ENCODE results near the gene CCDC186.

Gene CCDC186

DNA sequence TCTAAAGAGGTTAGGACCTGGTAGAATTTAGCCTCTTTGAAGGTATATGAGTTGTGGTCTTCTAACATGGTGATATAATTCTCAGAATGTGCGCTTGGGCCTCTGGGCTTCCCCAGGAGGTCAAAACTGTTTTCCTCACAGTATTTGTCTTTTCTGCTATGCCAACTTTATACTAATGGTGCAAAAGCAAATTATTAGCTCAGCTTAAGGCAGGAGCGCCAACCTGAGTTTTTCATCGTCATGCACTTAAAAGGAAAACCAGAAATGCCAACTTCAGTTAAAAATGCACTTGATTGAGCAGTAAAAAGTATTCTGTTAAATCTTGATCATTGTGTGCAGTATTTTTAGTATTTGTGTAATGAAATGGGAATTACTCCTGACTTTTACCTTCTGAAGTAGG is 14.9 kb upstream of the CCDC186 start:
- Histone ChIP-seq H3K4me3 (ENCODE audit: low read length) (no peak overlapping the region), H3K27me3 (ENCODE audit: control insufficient read depth, insufficient read depth, low read length) (no peaks in the 10 kb centered on the region)

DNA sequence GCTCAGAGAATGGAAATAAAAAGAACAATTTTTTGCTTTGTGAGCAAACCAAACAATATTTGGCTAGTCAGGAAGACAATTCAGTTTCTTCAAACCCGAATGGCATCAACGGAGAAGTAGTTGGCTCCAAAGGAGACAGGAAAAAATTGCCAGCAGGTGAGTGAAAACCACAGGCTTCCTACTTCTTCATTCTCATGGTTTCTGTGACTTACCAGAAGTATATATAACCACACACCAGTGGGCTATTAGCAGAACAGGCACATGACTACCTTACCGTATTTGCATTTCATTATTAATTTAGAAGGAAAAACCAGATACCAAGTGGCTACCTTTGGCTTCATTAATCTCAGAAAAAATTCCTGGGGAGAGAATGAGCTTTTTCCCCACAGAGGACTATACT is 14.0 kb upstream of the CCDC186 start:
- Histone ChIP-seq H3K9ac (ENCODE audit: low read length) (no peak overlapping the region), H3K4me1 (ENCODE audit: control insufficient read depth, insufficient read depth, low read length) (no peaks in the 10 kb centered on the region), H3K27me3 (ENCODE audit: control insufficient read depth, insufficient read depth, low read length) (no peaks in the 10 kb centered on the region), H3K36me3 (ENCODE audit: control insufficient read depth, insufficient read depth, low read length) (no peaks in the 10 kb centered on the region), H3K4me3 (ENCODE audit: low read length) (no peak overlapping the region), H3K9me3 (ENCODE audit: control insufficient read depth, low read length) (no peaks in the 10 kb centered on the region)

More for the DNA sequence above, 14.9 kb upstream of the CCDC186 start:
- H3K4me1 ChIP-seq (ENCODE audit: control insufficient read depth, insufficient read depth, low read length) = no peaks in the 10 kb centered on the region
- H3K9ac ChIP-seq (ENCODE audit: low read length) = no peak overlapping the region
- H3K9me3 ChIP-seq (ENCODE audit: control insufficient read depth, low read length) = no peaks in the 10 kb centered on the region
- no peaks in the 10 kb centered on the region for H3K36me3 ChIP-seq (ENCODE audit: control insufficient read depth, insufficient read depth, low read length)

DNA sequence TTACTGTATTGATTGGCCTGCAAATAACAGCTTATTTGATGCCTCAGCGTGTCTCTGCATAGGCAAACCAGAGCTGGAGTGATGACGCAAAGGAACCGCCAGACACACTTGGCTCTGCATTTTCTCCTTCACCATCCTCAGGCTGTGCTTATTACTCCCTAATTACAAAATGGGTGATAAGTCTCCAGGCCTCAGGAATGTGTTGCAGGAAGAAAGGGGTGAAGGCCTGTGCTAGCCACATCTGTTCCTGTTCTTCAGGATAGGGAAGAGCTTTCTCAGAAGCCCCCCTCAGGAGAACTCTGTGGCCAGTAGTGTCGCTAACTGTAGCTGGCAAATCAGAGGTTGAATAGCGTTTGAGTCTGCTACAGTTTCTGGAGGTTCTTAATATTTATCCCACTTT is 10.3 kb upstream of the CCDC186 start:
- H3K4me3 ChIP-seq (ENCODE audit: low read length) = no peak overlapping the region
- no peaks in the 10 kb centered on the region for H3K9me3 ChIP-seq (ENCODE audit: control insufficient read depth, low read length)
- H3K9ac ChIP-seq (ENCODE audit: low read length) = no peak overlapping the region
- H3K4me1 ChIP-seq (ENCODE audit: control insufficient read depth, insufficient read depth, low read length) = peaks cover 7% of the 10 kb centered on the region
- H3K36me3 ChIP-seq (ENCODE audit: control insufficient read depth, insufficient read depth, low read length) = no peaks in the 10 kb centered on the region
- no peaks in the 10 kb centered on the region for H3K27me3 ChIP-seq (ENCODE audit: control insufficient read depth, insufficient read depth, low read length)

DNA sequence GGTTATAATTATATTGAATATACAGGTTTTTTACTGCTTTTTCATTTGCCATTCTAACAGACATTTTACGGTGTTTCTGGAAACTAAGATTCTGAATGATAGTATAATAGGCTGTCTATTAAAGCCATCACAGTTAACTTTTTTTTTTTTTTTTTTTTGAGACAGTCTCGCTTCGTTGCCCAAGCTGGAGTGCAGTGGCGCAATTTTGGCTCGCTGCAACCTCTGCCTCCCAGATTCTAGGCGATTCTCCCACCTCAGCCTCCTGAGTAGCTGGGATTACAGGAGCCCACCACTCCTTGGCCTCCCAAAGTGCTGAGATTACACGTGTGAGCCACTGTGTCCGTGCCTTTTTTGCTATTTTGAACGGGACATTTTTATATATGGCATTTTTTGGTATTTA is 9.6 kb upstream of the CCDC186 start:
- H3K9me3 ChIP-seq (ENCODE audit: control insufficient read depth, low read length) = no peaks in the 10 kb centered on the region
- H3K27me3 ChIP-seq (ENCODE audit: control insufficient read depth, insufficient read depth, low read length) = no peaks in the 10 kb centered on the region
- H3K36me3 ChIP-seq (ENCODE audit: control insufficient read depth, insufficient read depth, low read length) = no peaks in the 10 kb centered on the region
- no peak overlapping the region for H3K4me3 ChIP-seq (ENCODE audit: low read length)
- no peak overlapping the region for H3K9ac ChIP-seq (ENCODE audit: low read length)
- peaks cover 7% of the 10 kb centered on the region for H3K4me1 ChIP-seq (ENCODE audit: control insufficient read depth, insufficient read depth, low read length)

DNA sequence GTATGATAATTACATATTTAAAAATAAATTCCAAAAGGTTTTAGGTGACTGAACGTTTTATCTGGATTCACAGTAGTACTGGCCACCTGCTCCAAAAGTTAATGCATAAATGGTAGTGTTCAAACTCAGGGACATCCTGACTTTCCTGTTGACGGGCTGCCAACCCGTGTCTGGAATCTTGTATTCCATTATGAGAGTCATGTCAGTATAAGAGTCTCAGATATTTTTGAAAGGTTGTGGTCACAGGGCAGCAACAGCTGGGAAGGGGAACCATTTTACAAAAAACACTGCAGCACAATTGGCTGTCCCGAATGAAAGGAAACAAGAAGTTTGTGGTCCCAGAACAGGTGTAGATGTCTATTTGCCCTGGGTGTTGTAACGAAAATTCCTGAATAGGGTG is 8.0 kb upstream of the CCDC186 start:
- Histone ChIP-seq H3K36me3 (ENCODE audit: control insufficient read depth, insufficient read depth, low read length) (no peaks in the 10 kb centered on the region), H3K9me3 (ENCODE audit: control insufficient read depth, low read length) (no peaks in the 10 kb centered on the region), H3K9ac (ENCODE audit: low read length) (no peak overlapping the region), H3K4me3 (ENCODE audit: low read length) (no peak overlapping the region), H3K4me1 (ENCODE audit: control insufficient read depth, insufficient read depth, low read length) (peaks cover 7% of the 10 kb centered on the region), H3K27me3 (ENCODE audit: control insufficient read depth, insufficient read depth, low read length) (no peaks in the 10 kb centered on the region)

DNA sequence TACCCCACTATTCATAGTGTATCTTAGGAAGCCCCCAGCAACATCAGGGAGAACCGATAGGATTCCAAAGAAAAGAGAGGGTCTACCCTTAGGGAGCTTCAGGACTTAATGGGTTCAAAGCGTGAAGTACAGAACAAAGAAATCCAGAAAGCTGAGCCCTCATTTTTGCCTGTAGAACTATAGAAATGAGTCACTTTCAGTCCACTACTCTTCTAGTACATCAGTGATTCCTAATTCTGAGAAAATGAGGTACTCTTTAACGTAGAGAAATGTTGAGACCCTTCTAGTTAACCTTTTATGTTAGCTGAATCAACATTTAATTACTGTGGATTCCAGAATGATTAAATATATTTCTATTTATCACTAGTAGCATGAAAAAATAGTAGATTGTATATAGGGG is 6.9 kb upstream of the CCDC186 start:
- H3K9ac ChIP-seq (ENCODE audit: low read length) = no peak overlapping the region
- H3K9me3 ChIP-seq (ENCODE audit: control insufficient read depth, low read length) = no peaks in the 10 kb centered on the region
- H3K36me3 ChIP-seq (ENCODE audit: control insufficient read depth, insufficient read depth, low read length) = no peaks in the 10 kb centered on the region
- no peaks in the 10 kb centered on the region for H3K27me3 ChIP-seq (ENCODE audit: control insufficient read depth, insufficient read depth, low read length)
- peaks cover 7% of the 10 kb centered on the region for H3K4me1 ChIP-seq (ENCODE audit: control insufficient read depth, insufficient read depth, low read length)
- no peak overlapping the region for H3K4me3 ChIP-seq (ENCODE audit: low read length)

DNA sequence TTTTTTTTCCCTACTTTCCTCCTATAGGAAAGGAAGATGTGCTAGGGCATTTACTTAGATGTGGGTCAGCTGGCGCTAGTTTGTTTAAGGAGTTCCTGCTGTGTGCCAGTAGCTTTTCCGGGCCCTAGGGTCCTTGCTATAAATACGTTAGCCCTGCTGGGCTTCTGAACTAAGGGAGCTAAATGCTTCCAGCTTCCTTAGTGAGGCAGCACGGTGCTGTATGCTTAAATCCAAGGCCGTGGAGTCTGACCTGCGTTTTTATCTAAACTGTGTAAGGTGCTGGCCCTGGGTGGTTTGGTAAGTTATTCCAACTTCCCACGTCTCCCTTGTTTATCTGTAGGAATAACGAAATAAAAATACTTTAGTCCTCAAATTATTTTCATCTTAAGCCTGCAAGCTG is 5.7 kb upstream of the CCDC186 start:
- Histone ChIP-seq H3K36me3 (ENCODE audit: control insufficient read depth, insufficient read depth, low read length) (no peaks in the 10 kb centered on the region), H3K4me1 (ENCODE audit: control insufficient read depth, insufficient read depth, low read length) (peaks cover 7% of the 10 kb centered on the region), H3K9me3 (ENCODE audit: control insufficient read depth, low read length) (no peaks in the 10 kb centered on the region), H3K9ac (ENCODE audit: low read length) (no peak overlapping the region), H3K4me3 (ENCODE audit: low read length) (no peak overlapping the region), H3K27me3 (ENCODE audit: control insufficient read depth, insufficient read depth, low read length) (no peaks in the 10 kb centered on the region)

DNA sequence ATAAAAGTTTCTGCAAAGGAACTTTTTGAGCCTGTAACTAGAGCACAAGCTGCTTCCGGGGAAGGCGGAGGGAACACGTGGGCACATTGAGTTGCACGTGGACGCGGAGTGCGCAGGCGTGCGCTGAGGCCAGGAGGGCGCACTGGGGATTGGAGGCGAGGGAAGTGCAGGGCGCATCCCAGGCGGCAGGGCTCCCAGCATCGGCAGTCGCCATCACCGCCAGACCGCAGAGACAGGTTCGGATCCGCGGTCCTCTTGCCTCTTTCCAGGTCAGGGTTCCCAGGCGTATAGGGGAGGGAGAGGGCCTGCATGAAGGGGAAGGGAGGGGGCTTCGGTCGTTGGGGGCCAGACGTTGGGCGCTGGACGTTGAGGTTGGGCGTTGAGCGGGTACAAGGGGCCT is 5.1 kb upstream of the CCDC186 start, which contains the start of gene TDRD1:
Gene TDRD1 (plus strand): TSS at position 206 of the 400 bp plus-strand sequence. CDS start 8,479 bp downstream, outside the sequence.
- no peaks in the 10 kb centered on the region for H3K27me3 ChIP-seq (ENCODE audit: control insufficient read depth, insufficient read depth, low read length)
- H3K4me1 ChIP-seq (ENCODE audit: control insufficient read depth, insufficient read depth, low read length) = peaks cover 7% of the 10 kb centered on the region
- no peak within 1 kb of the TSS for H3K4me3 ChIP-seq (ENCODE audit: low read length)
- H3K9me3 ChIP-seq (ENCODE audit: control insufficient read depth, low read length) = no peaks in the 10 kb centered on the region
- H3K9ac ChIP-seq (ENCODE audit: low read length) = no peak within 1 kb of the TSS
- H3K36me3 ChIP-seq (ENCODE audit: control insufficient read depth, insufficient read depth, low read length) = no peaks in the 10 kb centered on the region

DNA sequence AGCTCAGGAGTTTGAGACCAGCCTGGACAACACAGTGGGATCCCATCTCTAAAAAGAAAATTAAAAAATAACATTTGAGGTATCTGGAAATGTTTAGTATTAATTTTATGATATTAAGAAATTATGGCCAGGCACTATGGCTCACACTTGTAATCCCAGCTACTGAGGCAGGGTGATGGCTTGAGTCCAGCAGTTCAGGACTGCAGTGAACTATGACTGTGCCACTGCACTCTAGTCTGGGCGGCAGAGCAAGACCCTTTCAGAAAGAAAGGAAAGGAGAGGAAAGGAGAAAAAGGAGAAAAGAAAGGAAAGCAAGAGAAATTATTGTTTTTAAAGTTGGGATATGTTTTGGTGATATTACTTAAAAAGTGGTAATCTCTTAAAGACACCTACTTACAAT is 2.5 kb upstream of the CCDC186 start:
- no peaks in the 10 kb centered on the region for H3K27me3 ChIP-seq (ENCODE audit: control insufficient read depth, insufficient read depth, low read length)
- H3K9ac ChIP-seq (ENCODE audit: low read length) = no peak overlapping the region
- H3K4me3 ChIP-seq (ENCODE audit: low read length) = no peak overlapping the region

DNA sequence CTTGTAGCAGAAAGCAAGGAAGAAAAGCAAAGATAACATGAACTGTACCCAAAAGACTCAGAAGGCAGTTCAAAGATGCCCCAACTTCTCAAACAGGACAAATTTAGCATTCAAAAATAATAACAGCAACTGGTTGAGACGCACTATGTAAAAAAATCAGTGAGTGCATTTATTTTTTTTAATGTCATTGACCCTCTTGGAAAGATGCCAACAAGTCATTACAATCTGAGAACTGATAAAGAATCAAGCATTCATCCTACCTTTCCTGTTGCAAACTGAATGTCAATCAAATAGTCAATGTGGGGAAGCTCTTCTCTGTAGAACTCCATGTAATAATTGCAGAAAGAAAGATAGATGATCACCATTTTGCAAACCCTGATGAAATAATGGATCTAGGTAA is 1.7 kb upstream of the CCDC186 start:
- Histone ChIP-seq H3K4me1 (ENCODE audit: control insufficient read depth, insufficient read depth, low read length) (peaks cover 4% of the 10 kb centered on the region), H3K36me3 (ENCODE audit: control insufficient read depth, insufficient read depth, low read length) (no peaks in the 10 kb centered on the region), H3K4me3 (ENCODE audit: low read length) (no peak overlapping the region), H3K27me3 (ENCODE audit: control insufficient read depth, insufficient read depth, low read length) (no peaks in the 10 kb centered on the region), H3K9ac (ENCODE audit: low read length) (no peak overlapping the region), H3K9me3 (ENCODE audit: control insufficient read depth, low read length) (no peaks in the 10 kb centered on the region)

More for the DNA sequence above, 2.5 kb upstream of the CCDC186 start:
- no peaks in the 10 kb centered on the region for H3K9me3 ChIP-seq (ENCODE audit: control insufficient read depth, low read length)
- H3K4me1 ChIP-seq (ENCODE audit: control insufficient read depth, insufficient read depth, low read length) = peaks cover 4% of the 10 kb centered on the region
- no peaks in the 10 kb centered on the region for H3K36me3 ChIP-seq (ENCODE audit: control insufficient read depth, insufficient read depth, low read length)

DNA sequence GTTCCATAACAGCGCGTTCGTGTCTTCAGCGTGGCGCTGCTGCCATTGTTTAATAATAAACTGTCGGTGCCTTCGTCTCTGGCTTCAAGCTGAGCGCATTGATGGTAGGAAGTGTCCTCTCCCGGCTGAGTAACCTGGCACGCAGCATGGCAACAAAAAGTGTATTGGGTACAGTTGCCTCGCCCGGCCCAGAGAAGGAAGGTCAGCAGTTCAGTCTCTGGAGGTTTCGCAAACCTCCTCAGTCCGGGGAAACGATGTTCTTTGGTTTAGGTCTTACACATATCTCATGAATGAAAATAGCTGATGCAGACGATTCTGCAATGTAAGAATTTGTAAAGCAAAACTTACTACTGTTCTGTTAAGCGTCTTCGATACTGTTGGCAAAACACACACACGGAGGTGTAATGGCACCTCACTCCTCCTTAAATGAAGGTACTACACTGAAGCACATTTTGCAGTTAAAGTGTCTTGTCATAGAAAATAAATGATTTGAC is 739 bp upstream of the CCDC186 start:
- no peaks in the 10 kb centered on the region for H3K9me3 ChIP-seq (ENCODE audit: control insufficient read depth, low read length)
- H3K27me3 ChIP-seq (ENCODE audit: control insufficient read depth, insufficient read depth, low read length) = no peaks in the 10 kb centered on the region
- H3K4me3 ChIP-seq (ENCODE audit: low read length) = peak overlapping the region; percentile 52
- peaks cover 4% of the 10 kb centered on the region for H3K4me1 ChIP-seq (ENCODE audit: control insufficient read depth, insufficient read depth, low read length)
- H3K36me3 ChIP-seq (ENCODE audit: control insufficient read depth, insufficient read depth, low read length) = no peaks in the 10 kb centered on the region
- H3K9ac ChIP-seq (ENCODE audit: low read length) = peak overlapping the region; percentile 97

DNA sequence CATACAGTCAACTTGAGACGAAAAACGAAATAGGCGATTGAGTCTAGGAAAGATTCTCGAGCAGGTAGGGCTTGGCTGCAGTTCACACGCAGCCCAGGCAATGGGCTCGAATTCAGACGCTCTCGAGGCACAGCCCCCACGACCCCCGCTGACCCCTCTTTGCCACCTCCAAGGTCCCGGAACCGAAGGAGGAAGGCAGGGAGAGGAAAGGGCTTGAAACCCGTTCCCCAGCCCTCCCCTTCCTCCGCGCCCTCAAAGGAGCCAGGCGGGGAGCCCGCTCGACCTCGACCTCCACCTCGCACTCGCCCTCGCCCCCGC is 441 bp downstream of the CCDC186 start:
- peaks cover 4% of the 10 kb centered on the region for H3K4me1 ChIP-seq (ENCODE audit: control insufficient read depth, insufficient read depth, low read length)
- H3K27me3 ChIP-seq (ENCODE audit: control insufficient read depth, insufficient read depth, low read length) = no peaks in the 10 kb centered on the region
- peak overlapping the region; percentile 97 for H3K9ac ChIP-seq (ENCODE audit: low read length)

More for the DNA sequence above, 441 bp downstream of the CCDC186 start:
- H3K9me3 ChIP-seq (ENCODE audit: control insufficient read depth, low read length) = no peaks in the 10 kb centered on the region
- no peaks in the 10 kb centered on the region for H3K36me3 ChIP-seq (ENCODE audit: control insufficient read depth, insufficient read depth, low read length)
- H3K4me3 ChIP-seq (ENCODE audit: low read length) = peak overlapping the region; percentile 89
